Measurements from ENCODE around the gene PEDS1. TPM values are rescaled to one million over a fixed set of nuclear protein-coding genes. Genes with fewer than 3 reads are reported as not detected.

The PEDS1 gene
- total RNA-seq, 5 donors from 2014 or later (not counting 1 experiment from before 2014, with no cell fraction given), result 17.6 to 20.0 (median 18.3) TPM

DNA sequence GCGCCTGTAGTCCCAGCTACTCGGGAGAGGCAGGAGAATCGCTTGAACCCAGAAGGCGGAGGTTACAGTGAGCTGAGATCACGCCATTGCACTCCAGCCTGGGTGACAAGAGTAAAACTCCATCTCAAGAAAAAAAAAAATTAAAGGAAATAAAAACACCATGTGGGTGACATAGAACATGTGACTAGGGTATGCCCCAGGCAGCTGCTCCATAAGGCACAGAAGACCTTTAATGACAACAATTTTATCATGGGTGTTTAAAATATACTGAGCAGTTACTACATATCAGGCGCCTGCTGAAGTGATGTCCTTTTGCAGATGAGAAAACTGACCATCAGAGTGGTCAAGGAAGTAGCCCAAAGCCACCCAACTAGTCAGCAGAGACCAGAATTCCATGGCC is 8.0 kb downstream of the PEDS1 start:
- Histone ChIP-seq H3K36me3 (ENCODE audit: control insufficient read depth in 2 of 2, extremely low read depth in 1 of 2, insufficient read depth in 1 of 2, low read length in 1 of 2) (peaks cover 11 to 44% of the 10 kb centered on the region in 2 donors), H3K4me1 (ENCODE audit: control insufficient read depth in 1 of 2, extremely low read depth in 1 of 2, insufficient read depth in 2 of 2, low read length in 2 of 2) (peaks cover 19 to 48% of the 10 kb centered on the region in 2 experiments), H3K27ac (ENCODE audit: low read length) (no peak overlapping the region), H3K4me3 (ENCODE audit: control insufficient read depth in 1 of 2, extremely low read depth in 1 of 2, low read length in 1 of 2) (no peak overlapping the region), H3K9me3 (no peaks in the 10 kb centered on the region), H3K27me3 (replicated peaks in 1 of 2; ENCODE audit: control insufficient read depth in 2 of 2, extremely low read depth in 1 of 2, insufficient read depth in 2 of 2, low read length in 1 of 2) (no peaks in the 10 kb centered on the region)
- ATAC-seq (replicated peaks in 1 of 4), result no peak
- POLR2A ChIA-PET, result interaction anchor here in 1 of 2 donors (0.7 kb wide), 1 partner anchor 23 kb away, joined by 3 read pairs; no protein-coding TSS in a partner anchor
- peaks cover 47 to 62% (median 53%) of the 10 kb centered on the region in 3 donors for H3K4me1 Mint-ChIP-seq
- H3K9me3 Mint-ChIP-seq, result no peaks in the 10 kb centered on the region
- CTCF ChIA-PET, result interaction anchor here in 1 of 2 donors (1.3 kb wide), 1 partner anchor 24 kb away, joined by 3 read pairs; no protein-coding TSS in a partner anchor
- 100% methylated on average over 1 of the region's 6 CpGs for WGBS (ENCODE audit: insufficient coverage)
- H3K27ac Mint-ChIP-seq, result peak overlapping the region; percentile 97 to 98
- H3K4me3 Mint-ChIP-seq, result peak overlapping the region in 2 of 3 donors; percentile 4 to 83
- peaks cover 24% of the 10 kb centered on the region for H3K36me3 Mint-ChIP-seq
- H3K27me3 Mint-ChIP-seq, result no peaks in the 10 kb centered on the region
- DNase-seq, result no peak

DNA sequence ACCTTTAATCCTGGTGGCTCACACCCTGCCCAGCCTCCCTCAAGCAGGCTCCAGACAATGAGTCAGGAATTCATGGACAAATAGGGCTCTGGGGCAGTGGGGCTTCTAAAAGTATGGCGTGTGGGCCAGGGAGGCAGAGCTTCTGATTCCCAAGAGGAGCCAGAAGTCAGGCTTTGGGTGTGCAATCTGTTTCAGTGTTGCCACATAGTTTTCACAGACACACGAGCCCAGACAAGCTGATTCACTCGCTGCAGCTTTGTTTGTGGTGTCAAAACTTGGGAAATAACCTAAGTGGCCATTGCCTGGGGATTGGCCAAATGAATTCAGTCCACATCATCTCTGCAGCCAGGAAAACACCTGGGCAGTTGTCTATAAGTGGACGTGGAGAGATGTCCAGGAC is 9.2 kb downstream of the PEDS1 start:
- no peaks in the 10 kb centered on the region for H3K27me3 ChIP-seq (replicated peaks in 1 of 2; ENCODE audit: control insufficient read depth in 2 of 2, extremely low read depth in 1 of 2, insufficient read depth in 2 of 2, low read length in 1 of 2)
- H3K4me3 Mint-ChIP-seq, result no peak overlapping the region
- H3K4me1 ChIP-seq (ENCODE audit: control insufficient read depth in 1 of 2, extremely low read depth in 1 of 2, insufficient read depth in 2 of 2, low read length in 2 of 2), result peaks cover 17 to 37% of the 10 kb centered on the region in 2 experiments
- no peak overlapping the region for H3K27ac ChIP-seq (ENCODE audit: low read length)
- H3K36me3 ChIP-seq (ENCODE audit: control insufficient read depth in 2 of 2, extremely low read depth in 1 of 2, insufficient read depth in 1 of 2, low read length in 1 of 2), result peaks cover 9 to 48% of the 10 kb centered on the region in 2 donors
- H3K4me1 Mint-ChIP-seq, result peaks cover 51 to 58% (median 54%) of the 10 kb centered on the region in 3 donors
- H3K9me3 ChIP-seq, result no peaks in the 10 kb centered on the region
- no peaks in the 10 kb centered on the region for H3K9me3 Mint-ChIP-seq
- H3K27me3 Mint-ChIP-seq, result no peaks in the 10 kb centered on the region
- ATAC-seq (replicated peaks in 1 of 4), result no peak
- H3K27ac Mint-ChIP-seq, result no peak overlapping the region
- POLR2A ChIA-PET, result no interaction called here
- no peak for DNase-seq
- no peak overlapping the region for H3K4me3 ChIP-seq (ENCODE audit: control insufficient read depth in 1 of 2, extremely low read depth in 1 of 2, low read length in 1 of 2)
- CTCF ChIA-PET, result interaction anchor here in 1 of 2 donors (0.5 kb wide), 1 partner anchor 10 kb away, joined by 3 read pairs; no protein-coding TSS in a partner anchor
- peaks cover 30% of the 10 kb centered on the region for H3K36me3 Mint-ChIP-seq
- 92% methylated on average over 3 of the region's 4 CpGs for WGBS (ENCODE audit: insufficient coverage)

DNA sequence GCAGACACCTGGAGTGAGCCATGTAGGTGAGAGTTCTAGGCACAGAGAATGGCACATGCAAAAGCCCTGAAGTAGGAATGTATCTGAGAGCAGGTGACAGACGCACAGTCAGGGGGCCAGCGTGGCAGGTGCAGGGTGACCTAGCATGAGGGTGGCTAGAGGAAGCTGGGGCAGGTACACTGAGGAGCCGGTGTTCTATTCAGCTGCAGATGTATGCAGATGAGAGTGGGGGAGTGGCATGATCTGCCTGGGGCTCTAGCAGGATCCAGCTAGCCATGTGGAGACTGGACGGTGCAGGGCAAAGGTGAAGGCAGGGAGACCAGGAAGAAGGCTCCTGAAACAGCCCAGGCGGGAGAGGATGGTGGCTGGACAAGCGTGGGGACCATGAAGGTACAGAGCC is 10.7 kb downstream of the PEDS1 start:
- POLR2A ChIA-PET, result no interaction called here
- Mint-ChIP-seq H3K4me3 (no peak overlapping the region), H3K9me3 (no peaks in the 10 kb centered on the region), H3K27ac (peak overlapping the region in 1 of 2 donors; percentile 45), H3K27me3 (no peaks in the 10 kb centered on the region), H3K4me1 (peaks cover 42 to 46% (median 45%) of the 10 kb centered on the region in 3 donors), H3K36me3 (peaks cover 29% of the 10 kb centered on the region)
- H3K27me3 ChIP-seq (replicated peaks in 1 of 2; ENCODE audit: control insufficient read depth in 2 of 2, extremely low read depth in 1 of 2, insufficient read depth in 2 of 2, low read length in 1 of 2), result no peaks in the 10 kb centered on the region
- no peak overlapping the region for H3K27ac ChIP-seq (ENCODE audit: low read length)
- no peak for ATAC-seq (replicated peaks in 1 of 4)
- CTCF ChIA-PET, result interaction anchor here in 1 of 2 donors (0.6 kb wide), 1 partner anchor 368 kb away, joined by 3 read pairs; no protein-coding TSS in a partner anchor
- no peak overlapping the region for H3K4me3 ChIP-seq (ENCODE audit: control insufficient read depth in 1 of 2, extremely low read depth in 1 of 2, low read length in 1 of 2)
- DNase-seq, result no peak
- H3K36me3 ChIP-seq (ENCODE audit: control insufficient read depth in 2 of 2, extremely low read depth in 1 of 2, insufficient read depth in 1 of 2, low read length in 1 of 2), result peaks cover 7 to 49% of the 10 kb centered on the region in 2 donors
- H3K9me3 ChIP-seq, result no peaks in the 10 kb centered on the region
- peaks cover 17 to 21% of the 10 kb centered on the region in 2 experiments for H3K4me1 ChIP-seq (ENCODE audit: control insufficient read depth in 1 of 2, extremely low read depth in 1 of 2, insufficient read depth in 2 of 2, low read length in 2 of 2)
- WGBS (ENCODE audit: insufficient coverage), result 97% methylated on average over 6 of the region's 6 CpGs

DNA sequence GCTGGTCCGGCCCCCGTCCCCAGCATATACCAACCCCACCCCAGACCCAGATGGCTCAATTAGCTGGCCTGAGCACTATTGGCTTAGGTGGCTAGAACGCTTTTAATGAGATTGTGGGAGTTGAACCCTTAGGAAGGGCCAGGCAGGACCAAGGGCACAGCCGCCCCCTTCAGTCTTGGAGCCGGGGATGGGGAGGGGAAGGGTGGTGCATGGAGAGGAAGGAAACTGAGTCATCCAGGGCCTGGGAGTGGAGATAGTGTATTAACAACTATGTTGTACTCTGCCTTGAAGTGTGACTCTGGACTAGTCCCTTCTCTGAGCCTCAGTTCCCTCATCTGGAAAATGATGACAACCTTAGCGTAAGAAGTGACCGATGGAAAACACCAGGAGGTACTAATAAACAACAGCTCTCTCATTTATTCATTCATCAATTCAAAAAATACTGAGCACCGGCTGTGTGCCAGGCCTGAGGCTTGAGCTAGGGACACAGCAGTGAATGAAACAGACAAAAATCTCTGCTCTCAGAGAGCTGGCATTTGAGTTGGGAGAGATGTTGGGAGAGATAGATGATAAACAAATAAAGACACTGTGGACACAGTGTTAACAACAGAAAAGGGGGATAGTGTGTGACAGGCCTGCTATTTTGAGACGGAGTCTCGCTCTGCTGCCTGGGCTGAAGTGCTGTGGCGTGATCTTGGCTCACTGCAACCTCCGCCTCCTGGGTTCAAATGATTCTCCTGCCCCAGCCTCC is 11.5 kb downstream of the PEDS1 start:
- Histone ChIP-seq H3K9me3 (no peaks in the 10 kb centered on the region), H3K4me3 (ENCODE audit: control insufficient read depth in 1 of 2, extremely low read depth in 1 of 2, low read length in 1 of 2) (no peak overlapping the region), H3K36me3 (ENCODE audit: control insufficient read depth in 2 of 2, extremely low read depth in 1 of 2, insufficient read depth in 1 of 2, low read length in 1 of 2) (peaks cover 7 to 50% of the 10 kb centered on the region in 2 donors), H3K27me3 (replicated peaks in 1 of 2; ENCODE audit: control insufficient read depth in 2 of 2, extremely low read depth in 1 of 2, insufficient read depth in 2 of 2, low read length in 1 of 2) (no peaks in the 10 kb centered on the region), H3K4me1 (ENCODE audit: control insufficient read depth in 1 of 2, extremely low read depth in 1 of 2, insufficient read depth in 2 of 2, low read length in 2 of 2) (peaks cover 12 to 13% of the 10 kb centered on the region in 2 experiments), H3K27ac (ENCODE audit: low read length) (no peak overlapping the region)
- ATAC-seq (replicated peaks in 1 of 4), result no peak
- Mint-ChIP-seq H3K27ac (peak overlapping the region in 1 of 2 donors; percentile 31), H3K9me3 (no peaks in the 10 kb centered on the region), H3K36me3 (peaks cover 29% of the 10 kb centered on the region), H3K4me1 (peaks cover 39 to 45% (median 41%) of the 10 kb centered on the region in 3 donors), H3K27me3 (no peaks in the 10 kb centered on the region), H3K4me3 (no peak overlapping the region)
- POLR2A ChIA-PET, result no interaction called here
- CTCF ChIA-PET, result interaction anchor here in 1 of 2 donors (0.9 kb wide), 1 partner anchor 22 kb away, joined by 3 read pairs; no protein-coding TSS in a partner anchor
- DNase-seq, result no peak
- WGBS (ENCODE audit: insufficient coverage), result 93% methylated on average over 7 of the region's 12 CpGs

DNA sequence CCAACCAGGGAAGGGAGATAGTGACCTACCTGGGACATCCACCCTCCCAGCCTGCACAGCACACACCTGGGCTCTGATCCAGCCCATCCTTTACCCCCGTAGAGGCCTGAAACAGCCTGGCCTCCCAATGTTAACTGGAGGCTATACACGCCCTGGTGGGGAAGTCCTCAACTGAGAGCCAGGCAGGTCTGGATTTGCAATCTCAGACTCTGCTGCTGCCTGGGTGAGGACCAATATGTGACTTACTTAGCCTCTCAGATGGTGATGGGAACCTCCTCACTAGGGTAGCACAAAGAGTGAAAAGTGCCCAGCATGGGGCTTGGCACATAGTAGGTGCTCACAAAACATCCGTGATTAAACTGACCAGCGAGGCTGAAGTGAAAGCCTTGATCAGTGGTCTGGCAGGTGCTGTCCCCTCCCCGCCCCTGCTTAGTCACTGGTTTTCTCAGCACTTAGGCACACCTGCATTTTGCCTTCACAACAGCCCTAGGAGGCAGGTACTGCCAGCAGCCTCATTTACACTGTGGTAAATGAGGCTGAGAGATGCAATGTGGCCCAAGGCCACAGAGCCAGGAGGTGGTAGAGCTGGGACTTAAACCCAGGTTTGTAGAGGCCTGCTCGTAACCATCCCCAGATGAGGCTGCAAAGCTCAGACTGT is 12.4 kb downstream of the PEDS1 start:
- H3K4me1 Mint-ChIP-seq, result peaks cover 32 to 39% (median 34%) of the 10 kb centered on the region in 3 donors
- POLR2A ChIA-PET, result interaction anchor here in 1 of 2 donors (0.6 kb wide), 1 partner anchor 18 kb away, joined by 3 read pairs; no protein-coding TSS in a partner anchor
- H3K4me1 ChIP-seq (ENCODE audit: control insufficient read depth in 1 of 2, extremely low read depth in 1 of 2, insufficient read depth in 2 of 2, low read length in 2 of 2), result peaks cover 5% of the 10 kb centered on the region in 2 experiments
- no peak overlapping the region for H3K27ac ChIP-seq (ENCODE audit: low read length)
- CTCF ChIA-PET, result interaction anchor here in 1 of 2 donors (0.9 kb wide), 1 partner anchor 21 kb away, joined by 3 read pairs; no protein-coding TSS in a partner anchor
- H3K36me3 ChIP-seq (ENCODE audit: control insufficient read depth in 2 of 2, extremely low read depth in 1 of 2, insufficient read depth in 1 of 2, low read length in 1 of 2), result peaks cover 7 to 50% of the 10 kb centered on the region in 2 donors
- H3K9me3 Mint-ChIP-seq, result no peaks in the 10 kb centered on the region
- no peaks in the 10 kb centered on the region for H3K27me3 ChIP-seq (replicated peaks in 1 of 2; ENCODE audit: control insufficient read depth in 2 of 2, extremely low read depth in 1 of 2, insufficient read depth in 2 of 2, low read length in 1 of 2)
- WGBS (ENCODE audit: insufficient coverage), result 100% methylated on average over 5 of the region's 6 CpGs
- no peak overlapping the region for H3K4me3 ChIP-seq (ENCODE audit: control insufficient read depth in 1 of 2, extremely low read depth in 1 of 2, low read length in 1 of 2)
- H3K36me3 Mint-ChIP-seq, result peaks cover 31% of the 10 kb centered on the region
- DNase-seq, result no peak
- H3K4me3 Mint-ChIP-seq, result no peak overlapping the region
- ATAC-seq (replicated peaks in 1 of 4), result no peak
- no peak overlapping the region for H3K27ac Mint-ChIP-seq
- H3K9me3 ChIP-seq, result no peaks in the 10 kb centered on the region
- H3K27me3 Mint-ChIP-seq, result no peaks in the 10 kb centered on the region

DNA sequence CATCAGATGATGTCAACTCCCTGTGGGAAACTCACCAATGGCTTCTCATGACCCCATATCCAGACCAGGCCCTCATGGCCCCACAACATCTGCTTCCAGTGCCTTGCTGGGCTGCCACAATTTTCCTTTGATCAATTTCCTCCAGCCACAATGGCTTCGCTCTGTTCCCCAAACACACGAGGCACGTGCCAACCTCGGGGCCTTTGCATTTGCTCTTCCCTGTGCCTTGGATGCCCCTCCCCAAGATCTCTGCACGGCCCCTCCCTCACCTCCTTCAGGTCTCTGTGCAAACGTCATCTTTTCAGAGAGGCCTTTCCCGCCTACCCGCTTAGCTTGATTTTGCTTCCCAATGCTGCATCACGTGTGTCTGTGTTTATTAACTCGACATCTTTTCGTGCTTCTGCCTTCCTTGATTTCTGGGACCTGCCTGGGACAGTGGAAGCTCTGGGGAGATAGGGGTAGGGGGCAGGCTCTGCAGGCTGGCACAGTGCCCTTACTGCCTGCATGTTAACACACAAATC is 13.1 kb downstream of the PEDS1 start:
- Mint-ChIP-seq H3K4me3 (no peak overlapping the region), H3K4me1 (peaks cover 31 to 37% (median 33%) of the 10 kb centered on the region in 3 donors), H3K27me3 (no peaks in the 10 kb centered on the region), H3K27ac (no peak overlapping the region), H3K9me3 (no peaks in the 10 kb centered on the region), H3K36me3 (peaks cover 34% of the 10 kb centered on the region)
- CTCF ChIA-PET, result no interaction called here
- WGBS (ENCODE audit: insufficient coverage), result 97% methylated on average over 9 of the region's 11 CpGs
- H3K27me3 ChIP-seq (replicated peaks in 1 of 2; ENCODE audit: control insufficient read depth in 2 of 2, extremely low read depth in 1 of 2, insufficient read depth in 2 of 2, low read length in 1 of 2), result no peaks in the 10 kb centered on the region
- H3K27ac ChIP-seq (ENCODE audit: low read length), result no peak overlapping the region
- H3K36me3 ChIP-seq (ENCODE audit: control insufficient read depth in 2 of 2, extremely low read depth in 1 of 2, insufficient read depth in 1 of 2, low read length in 1 of 2), result peaks cover 7 to 50% of the 10 kb centered on the region in 2 donors
- DNase-seq, result no peak
- no peak for ATAC-seq (replicated peaks in 1 of 4)
- H3K9me3 ChIP-seq, result no peaks in the 10 kb centered on the region
- POLR2A ChIA-PET, result interaction anchor here in 1 of 2 donors (0.6 kb wide), 1 partner anchor 17 kb away, joined by 3 read pairs; no protein-coding TSS in a partner anchor
- no peaks in the 10 kb centered on the region for H3K4me1 ChIP-seq (ENCODE audit: control insufficient read depth in 1 of 2, extremely low read depth in 1 of 2, insufficient read depth in 2 of 2, low read length in 2 of 2)
- H3K4me3 ChIP-seq (ENCODE audit: control insufficient read depth in 1 of 2, extremely low read depth in 1 of 2, low read length in 1 of 2), result no peak overlapping the region

Measured in T-cell (primary cell).